ENCODE measurements around the gene TMEM14B. TPM values are rescaled to one million over a fixed set of nuclear protein-coding genes. Genes with fewer than 3 reads are reported as not detected.
A peak's percentile ranks its signal among the peaks of the same experiment; 100 is the strongest.

TMEM14B gene
- total RNA-seq, 1 experiment from 2014 or later, result 122 TPM

- no TSS peak for BruUV-seq (replicated peaks)
- Mint-ChIP-seq H3K27me3 (ENCODE audit: insufficient read depth, unreplicated experiment) (no peaks in the 10 kb centered on the region), H3K9me3 (ENCODE audit: unreplicated experiment) (no peaks in the 10 kb centered on the region), H3K4me1 (ENCODE audit: insufficient read depth, unreplicated experiment) (peaks cover 28% of the 10 kb centered on the region), H3K36me3 (ENCODE audit: insufficient read depth, unreplicated experiment) (peaks cover 80% of the 10 kb centered on the region), H3K4me3 (ENCODE audit: unreplicated experiment) (no peak overlapping the region), H3K27ac (ENCODE audit: low read depth, unreplicated experiment) (no peak overlapping the region)
- ChIA-PET CTCF (no interaction called here), POLR2A (no interaction called here)
- no peak for TF ChIP-seq CTCF (IDR thresholded peaks at IDR 0.05; ENCODE audit: unreplicated experiment)
- intact Hi-C loops (cut with micrococcal nuclease), result no loop called here
- DNase-seq (ENCODE audit: unreplicated experiment), result no peak
Observed at GRCh38 chr6:10756085-10756484, 8.5 kb downstream of the TMEM14B start.

GRCh38 chr6:10759312-10759839, 11.8 kb downstream of the TMEM14B start:
- DNase-seq (ENCODE audit: unreplicated experiment), result peak; percentile 92
- Mint-ChIP-seq H3K9me3 (ENCODE audit: unreplicated experiment) (no peaks in the 10 kb centered on the region), H3K4me3 (ENCODE audit: unreplicated experiment) (no peak overlapping the region), H3K4me1 (ENCODE audit: insufficient read depth, unreplicated experiment) (peaks cover 20% of the 10 kb centered on the region), H3K27ac (ENCODE audit: low read depth, unreplicated experiment) (peak overlapping the region; percentile 86), H3K27me3 (ENCODE audit: insufficient read depth, unreplicated experiment) (no peaks in the 10 kb centered on the region), H3K36me3 (ENCODE audit: insufficient read depth, unreplicated experiment) (peaks cover 76% of the 10 kb centered on the region)
- intact Hi-C loops (cut with micrococcal nuclease), result loop anchor here (1.0 kb wide), 4 partner anchors 25 to 249 kb away; partner anchors contain the start of genes C6orf52, PAK1IP1 and TMEM14C
- peak; percentile 51 for TF ChIP-seq CTCF (IDR thresholded peaks at IDR 0.05; ENCODE audit: unreplicated experiment)
- POLR2A ChIA-PET, result interaction anchor here (0.7 to 4.5 kb wide), 8 partner anchors 12 to 1498 kb away, joined by 3 to 46 read pairs (median 9); partner anchors contain the start of genes C6orf52, PAK1IP1, TMEM14B and TMEM14C
- no TSS peak for BruUV-seq (replicated peaks)
- CTCF ChIA-PET, result interaction anchor here (0.6 to 1.6 kb wide), 7 partner anchors 10 to 280 kb away, joined by 3 to 8 read pairs (median 5); partner anchors contain the start of gene TMEM14C

GRCh38 chr6:10759884-10760329, 12.3 kb downstream of the TMEM14B start:
- DNase-seq (ENCODE audit: unreplicated experiment), result peak; percentile 88
- Mint-ChIP-seq H3K27ac (ENCODE audit: low read depth, unreplicated experiment) (peak overlapping the region; percentile 86), H3K9me3 (ENCODE audit: unreplicated experiment) (no peaks in the 10 kb centered on the region), H3K27me3 (ENCODE audit: insufficient read depth, unreplicated experiment) (no peaks in the 10 kb centered on the region), H3K36me3 (ENCODE audit: insufficient read depth, unreplicated experiment) (peaks cover 81% of the 10 kb centered on the region), H3K4me3 (ENCODE audit: unreplicated experiment) (no peak overlapping the region), H3K4me1 (ENCODE audit: insufficient read depth, unreplicated experiment) (peaks cover 15% of the 10 kb centered on the region)
- POLR2A ChIA-PET, result interaction anchor here (0.7 to 4.5 kb wide), 9 partner anchors 12 to 319 kb away, joined by 3 to 46 read pairs (median 8); partner anchors contain the start of genes C6orf52, PAK1IP1, TMEM14B and TMEM14C
- no TSS peak for BruUV-seq (replicated peaks)
- intact Hi-C loops (cut with micrococcal nuclease), result loop anchor here (1.0 kb wide), 5 partner anchors 26 to 250 kb away; partner anchors contain the start of genes C6orf52, PAK1IP1 and TMEM14C
- CTCF ChIA-PET, result interaction anchor here (0.6 to 1.6 kb wide), 7 partner anchors 10 to 281 kb away, joined by 3 to 8 read pairs (median 5); partner anchors contain the start of gene TMEM14C
- no peak for TF ChIP-seq CTCF (IDR thresholded peaks at IDR 0.05; ENCODE audit: unreplicated experiment)

GRCh38 chr6:10763006-10763405, 15.4 kb downstream of the TMEM14B start:
- no TSS peak for BruUV-seq (replicated peaks)

More at GRCh38 chr6:10763006-10763405, 15.4 kb downstream of the TMEM14B start:
- TF ChIP-seq CTCF (IDR thresholded peaks at IDR 0.05; ENCODE audit: unreplicated experiment), result no peak
- Mint-ChIP-seq H3K27me3 (ENCODE audit: insufficient read depth, unreplicated experiment) (no peaks in the 10 kb centered on the region), H3K4me3 (ENCODE audit: unreplicated experiment) (no peak overlapping the region), H3K27ac (ENCODE audit: low read depth, unreplicated experiment) (no peak overlapping the region), H3K36me3 (ENCODE audit: insufficient read depth, unreplicated experiment) (peaks cover 59% of the 10 kb centered on the region), H3K4me1 (ENCODE audit: insufficient read depth, unreplicated experiment) (peaks cover 15% of the 10 kb centered on the region), H3K9me3 (ENCODE audit: unreplicated experiment) (no peaks in the 10 kb centered on the region)
- intact Hi-C loops (cut with micrococcal nuclease), result no loop called here
- CTCF ChIA-PET, result interaction anchor here (1.2 kb wide), 1 partner anchor 38 kb away, joined by 6 read pairs; no protein-coding TSS in a partner anchor
- POLR2A ChIA-PET, result interaction anchor here (0.7 kb wide), 1 partner anchor 278 kb away, joined by 4 read pairs; no protein-coding TSS in a partner anchor
- no peak for DNase-seq (ENCODE audit: unreplicated experiment)
